ENCODE results near the gene CAND2.

The CAND2 gene

GRCh38 chr3:12752809-12753208 lies 43.7 kb upstream of the CAND2 start:
- no peak overlapping the region for H3K4me3 ChIP-seq (replicated peaks in 1 of 2; ENCODE audit: low read depth in 2 of 2, low read length in 2 of 2)
- TF ChIP-seq CTCF (IDR thresholded peaks at IDR 0.05; ENCODE audit: low read depth, low read length), result no peak
- peak in 1 of 2 donors; percentile 33 for DNase-seq (ENCODE audit: low read depth in 2 of 2)

- DNase-seq (ENCODE audit: low read depth in 2 of 2), result no peak
- no peak overlapping the region for H3K4me3 ChIP-seq (replicated peaks in 1 of 2; ENCODE audit: low read depth in 2 of 2, low read length in 2 of 2)
- TF ChIP-seq CTCF (IDR thresholded peaks at IDR 0.05; ENCODE audit: low read depth, low read length), result no peak
Observed at GRCh38 chr3:12753275-12754028, 43.0 kb upstream of the CAND2 start.

GRCh38 chr3:12754313-12754712 lies 42.2 kb upstream of the CAND2 start:
- DNase-seq (ENCODE audit: low read depth in 2 of 2), result no peak
- no peak for TF ChIP-seq CTCF (IDR thresholded peaks at IDR 0.05; ENCODE audit: low read depth, low read length)
- no peak overlapping the region for H3K4me3 ChIP-seq (replicated peaks in 1 of 2; ENCODE audit: low read depth in 2 of 2, low read length in 2 of 2)

- no peak for TF ChIP-seq CTCF (IDR thresholded peaks at IDR 0.05; ENCODE audit: low read depth, low read length)
- no peak for DNase-seq (ENCODE audit: low read depth in 2 of 2)
- no peak overlapping the region for H3K4me3 ChIP-seq (replicated peaks in 1 of 2; ENCODE audit: low read depth in 2 of 2, low read length in 2 of 2)
Observed at GRCh38 chr3:12755754-12756153, 40.7 kb upstream of the CAND2 start.

- no peak overlapping the region for H3K4me3 ChIP-seq (replicated peaks in 1 of 2; ENCODE audit: low read depth in 2 of 2, low read length in 2 of 2)
- TF ChIP-seq CTCF (IDR thresholded peaks at IDR 0.05; ENCODE audit: low read depth, low read length), result no peak
- DNase-seq (ENCODE audit: low read depth in 2 of 2), result no peak
Observed at GRCh38 chr3:12756175-12756574, 40.3 kb upstream of the CAND2 start.

- DNase-seq (ENCODE audit: low read depth in 2 of 2), result no peak
- no peak overlapping the region for H3K4me3 ChIP-seq (replicated peaks in 1 of 2; ENCODE audit: low read depth in 2 of 2, low read length in 2 of 2)
- TF ChIP-seq CTCF (IDR thresholded peaks at IDR 0.05; ENCODE audit: low read depth, low read length), result no peak
Observed at GRCh38 chr3:12756635-12757034, 39.8 kb upstream of the CAND2 start.

All from cardiac fibroblast (primary cell).